Neural crest cell (in vitro differentiated cells): ENCODE measurements around the gene CIAO2B. TPM values are rescaled to one million over a fixed set of nuclear protein-coding genes. Genes with fewer than 3 reads are reported as not detected.

Experiments used
- DNase-seq: peaks from one replicate; pipeline ENCODE4 v3.0.0; 2021; ENCODE audit warnings: low read depth, mixed read lengths, low spot score
- H3K27ac Mint-ChIP-seq: one replicate; pipeline ENCODE4 v1.8.0; 2021; ENCODE audit warnings: mild to moderate bottlenecking, mixed read lengths; ENCODE audit not compliant: unreplicated experiment
- H3K27me3 Mint-ChIP-seq: 2 replicates; pipeline ENCODE4 v1.8.0; 2021; ENCODE audit warnings: low read depth, mild to moderate bottlenecking, mixed read lengths
- H3K36me3 Mint-ChIP-seq: 2 replicates; pipeline ENCODE4 v1.8.0; 2021; ENCODE audit warnings: low read depth, mild to moderate bottlenecking, mixed read lengths
- H3K4me1 Mint-ChIP-seq: 2 replicates; pipeline ENCODE4 v1.8.0; 2021; ENCODE audit warnings: mixed read lengths
- H3K4me3 Mint-ChIP-seq: one replicate; pipeline ENCODE4 v1.8.0; 2021; ENCODE audit warnings: mild to moderate bottlenecking, mixed read lengths
- H3K9me3 Mint-ChIP-seq: 2 replicates; pipeline ENCODE4 v1.8.0; 2021; ENCODE audit warnings: mixed read lengths
- CTCF ChIP-seq: fragments of 200-600 bp; sonication (generic); conservative IDR thresholded peaks from 2 replicates; pipeline ENCODE4 v1.5.0; 2021; ENCODE audit warnings: antibody characterized with exemption, mild to moderate bottlenecking
- total RNA-seq: library from RNA; stranded (reverse); gene quantifications from 2 replicates; pipeline ENCODE4 v1.2.1, GENCODE V29; 2021

CIAO2B gene
- total RNA-seq, 1 donor from 2014 or later, result 73.8 TPM

- DNase-seq, result no peak
These were observed 23.1 kb downstream of the CIAO2B start for GRCh38 chr16:66911112-66911511.

DNA sequence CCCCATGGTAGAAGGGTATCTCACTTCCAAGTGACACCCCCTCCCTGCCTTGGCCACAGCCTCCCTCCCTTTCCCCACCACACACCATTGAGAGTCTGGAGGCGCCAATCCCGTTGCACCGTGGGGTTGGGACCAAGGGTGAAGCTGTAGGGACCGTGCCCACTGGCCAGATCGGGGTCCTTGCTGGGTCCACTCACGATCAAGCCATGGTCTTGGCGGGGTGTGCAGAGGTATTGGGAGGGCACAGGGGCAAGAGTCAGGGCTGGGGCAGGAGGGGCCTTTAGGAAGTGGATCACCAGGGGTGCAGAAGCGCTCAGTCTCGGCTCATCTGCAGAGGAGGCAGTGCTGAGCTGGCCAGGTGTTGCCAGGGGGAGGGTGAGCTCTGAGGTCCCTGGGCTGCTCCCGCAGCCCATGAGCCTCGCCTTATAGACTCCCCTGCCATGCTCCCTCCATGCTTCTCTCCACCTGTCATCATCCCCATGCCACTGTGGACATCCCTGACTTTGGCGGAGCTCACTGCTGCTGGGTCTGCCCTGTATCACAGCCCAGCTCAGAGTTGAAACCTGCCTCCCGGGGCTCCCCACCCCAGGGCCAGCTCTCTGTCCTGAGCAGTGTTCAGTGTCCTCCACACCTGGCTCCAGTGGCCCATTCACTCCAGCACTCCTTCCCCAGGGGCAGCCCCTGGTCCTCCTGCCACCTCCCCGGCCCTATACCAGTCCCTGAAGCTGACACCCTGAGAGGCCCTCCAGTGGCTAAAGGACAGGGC, 23.8 kb downstream of the CIAO2B start:
- Mint-ChIP-seq H3K36me3 (no peaks in the 10 kb centered on the region), H3K4me3 (no peak overlapping the region), H3K4me1 (peaks cover 7% of the 10 kb centered on the region), H3K9me3 (no peaks in the 10 kb centered on the region), H3K27ac (no peak overlapping the region), H3K27me3 (peaks cover 5% of the 10 kb centered on the region)
- no peak for DNase-seq
- no peak for TF ChIP-seq CTCF

More at GRCh38 chr16:66911112-66911511, 23.1 kb downstream of the CIAO2B start:
- TF ChIP-seq CTCF, result no peak
- H3K27me3 Mint-ChIP-seq, result peaks cover 5% of the 10 kb centered on the region
- H3K27ac Mint-ChIP-seq, result no peak overlapping the region
- no peak overlapping the region for H3K4me3 Mint-ChIP-seq
- H3K4me1 Mint-ChIP-seq, result peaks cover 7% of the 10 kb centered on the region
- H3K36me3 Mint-ChIP-seq, result no peaks in the 10 kb centered on the region
- no peaks in the 10 kb centered on the region for H3K9me3 Mint-ChIP-seq

DNA sequence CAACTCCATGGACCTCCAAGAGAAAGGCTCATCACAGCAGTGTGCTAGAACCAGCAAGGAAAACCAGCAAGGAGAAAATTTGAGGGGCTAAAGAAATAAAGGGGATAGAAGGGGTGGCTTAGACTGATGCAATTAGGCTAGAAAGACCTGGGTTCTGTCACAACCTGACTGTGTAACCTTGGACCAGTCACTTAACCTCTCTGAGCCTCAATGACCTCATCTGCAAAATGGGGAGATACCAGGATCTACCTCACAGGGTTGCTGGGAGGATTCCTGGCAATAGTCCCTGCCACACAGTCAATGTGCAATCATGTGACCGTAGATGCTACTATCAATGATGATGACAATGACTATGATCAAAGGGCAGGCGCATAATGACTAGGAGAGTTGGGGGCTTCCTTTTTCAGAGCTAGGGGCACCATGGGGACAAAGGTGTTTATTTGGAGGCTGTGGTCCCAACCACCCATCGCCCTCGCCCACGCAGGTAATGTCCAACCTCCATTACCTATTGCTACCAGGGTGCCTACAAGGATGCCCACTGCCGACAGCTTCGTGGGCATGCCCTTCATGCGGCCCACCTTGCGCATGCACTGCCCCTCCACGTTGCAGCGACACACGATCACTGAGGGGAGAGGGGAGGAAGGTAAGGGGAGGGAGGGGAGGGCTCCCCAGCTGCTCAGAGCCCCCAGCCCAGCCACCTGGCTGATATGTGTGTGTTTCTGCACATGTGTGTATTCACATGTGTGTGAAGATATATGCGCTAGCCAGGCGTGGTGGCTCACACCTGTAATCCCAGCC, 25.2 kb downstream of the CIAO2B start:
- H3K27ac Mint-ChIP-seq, result no peak overlapping the region
- H3K4me1 Mint-ChIP-seq, result peaks cover 7% of the 10 kb centered on the region
- no peaks in the 10 kb centered on the region for H3K9me3 Mint-ChIP-seq
- H3K36me3 Mint-ChIP-seq, result no peaks in the 10 kb centered on the region
- H3K27me3 Mint-ChIP-seq, result peaks cover 5% of the 10 kb centered on the region
- H3K4me3 Mint-ChIP-seq, result no peak overlapping the region
- no peak for DNase-seq
- TF ChIP-seq CTCF, result no peak

- no peak overlapping the region for H3K4me3 Mint-ChIP-seq
- H3K27ac Mint-ChIP-seq, result no peak overlapping the region
- TF ChIP-seq CTCF, result no peak
- DNase-seq, result no peak
- peaks cover 5% of the 10 kb centered on the region for H3K27me3 Mint-ChIP-seq
- H3K4me1 Mint-ChIP-seq, result no peaks in the 10 kb centered on the region
- no peaks in the 10 kb centered on the region for H3K9me3 Mint-ChIP-seq
- no peaks in the 10 kb centered on the region for H3K36me3 Mint-ChIP-seq
These were observed 26.1 kb downstream of the CIAO2B start for GRCh38 chr16:66908116-66908515.

DNA sequence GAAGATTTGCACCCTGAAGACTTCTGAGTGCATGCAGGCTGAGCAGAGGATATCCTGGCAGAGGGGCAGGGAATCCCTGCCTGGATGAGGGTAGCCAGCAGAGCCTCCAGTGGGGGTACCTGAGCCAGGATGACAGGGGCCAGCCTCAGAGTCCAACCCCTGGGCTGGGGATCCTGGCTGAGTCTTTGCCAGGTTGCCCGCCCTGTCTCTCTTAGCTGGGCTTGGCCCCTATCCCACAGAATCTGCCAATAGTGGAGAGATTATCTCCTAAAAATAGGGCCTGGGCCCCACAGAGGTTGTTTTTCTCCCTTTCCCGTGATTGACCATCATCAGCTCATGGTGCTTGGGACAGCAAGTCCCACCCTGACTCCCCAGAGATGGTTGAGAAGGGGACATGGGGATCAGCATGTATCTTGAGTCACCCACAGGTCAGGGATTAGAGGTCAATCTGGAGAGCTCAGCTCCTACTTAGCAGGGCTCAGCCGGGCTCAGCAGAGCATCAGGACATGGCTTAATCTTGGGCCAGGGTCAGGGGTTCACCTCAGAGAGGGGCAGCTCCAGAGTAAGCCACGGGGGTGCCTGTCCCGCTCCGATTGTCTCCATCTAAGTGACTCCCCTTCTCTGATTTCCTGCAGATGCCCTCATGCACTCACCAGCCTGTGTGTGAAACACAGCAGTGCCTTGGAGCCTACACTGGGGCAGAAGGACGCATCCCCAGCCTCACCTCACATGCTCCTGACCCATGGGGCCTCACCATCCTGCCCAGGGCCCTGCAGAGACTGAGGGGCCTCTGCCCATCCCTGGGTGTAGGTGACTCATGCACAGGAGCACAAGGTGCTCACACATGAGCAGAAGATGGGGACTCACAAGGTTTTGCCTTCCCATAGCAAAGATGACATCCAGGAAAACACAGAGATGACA, 27.0 kb downstream of the CIAO2B start:
- Mint-ChIP-seq H3K27ac (no peak overlapping the region), H3K9me3 (no peaks in the 10 kb centered on the region), H3K4me1 (no peaks in the 10 kb centered on the region), H3K36me3 (no peaks in the 10 kb centered on the region), H3K4me3 (no peak overlapping the region), H3K27me3 (peaks cover 5% of the 10 kb centered on the region)
- DNase-seq, result no peak
- TF ChIP-seq CTCF, result no peak
